GF-D8 (cell line): ENCODE results near the gene RC3H2.

Experiments used
- DNase-seq: peaks from one replicate; lab custom pipeline; 2025; lab: John Stamatoyannopoulos, UW

RC3H2 gene

GRCh38 chr9:122800066-122801060 lies 104.8 kb downstream of the RC3H2 start, which contains the start of gene OR1K1:
OR1K1 (plus strand) TSS chr9:122800123; CDS start chr9:122800123, 0 bp downstream.
- DNase-seq = no peak

GRCh38 chr9:122797316-122798063 lies 107.7 kb downstream of the RC3H2 start:
- DNase-seq = no peak
